OCI-LY3 (cell line): ENCODE results near the gene PMEL.

Experiments used
- CTCF ChIP-seq: fragments of 200-600, 300-600 bp; sonication (generic); IDR thresholded peaks from 2 replicates; pipeline ENCODE4 v1.5.1; 2014; ENCODE audit warnings: antibody characterized with exemption, low read length, low read depth
- EZH2phosphoT487 ChIP-seq: fragments of 200-600 bp; shearing (Covaris generic); IDR thresholded peaks from 2 replicates; pipeline ENCODE4 v1.6.1; 2018; ENCODE audit warnings: antibody characterized with exemption, mixed run types, low read depth

DNA sequence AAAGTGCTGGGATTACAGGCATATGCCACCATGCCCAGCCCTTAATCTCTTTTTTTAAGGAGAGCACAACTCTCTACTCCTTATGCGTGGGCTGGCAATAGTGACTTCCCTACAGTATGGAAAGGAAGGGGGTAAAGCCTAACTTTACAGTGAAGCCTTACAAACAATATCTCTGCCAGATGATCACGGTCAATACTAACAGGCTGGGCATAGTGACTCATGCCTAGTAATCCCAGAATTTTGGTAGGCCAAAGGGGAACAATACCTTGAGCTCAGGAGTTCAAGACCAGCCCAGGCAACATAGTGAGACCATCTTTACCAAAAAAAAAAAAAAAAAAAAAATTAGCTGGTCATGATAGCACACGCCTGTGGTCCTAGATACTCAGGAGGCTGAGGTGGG is 43.7 kb downstream of the PMEL start:
- TF ChIP-seq CTCF (no peak), EZH2phosphoT487 (no peak)
